H1 (cell line): Measurements from ENCODE around the gene P2RX6.

Source experiments
- EP300 ChIP-seq, 2 experiments: IDR thresholded peaks; 1 replicate in 1 of 2; 2 replicates in 1 of 2; pipeline ENCODE4 v1.6.1; 2011 to 2012; ENCODE audit warnings: low read depth in 2 of 2, low read length in 2 of 2, mild to moderate bottlenecking in 2 of 2, borderline replicate concordance in 1 of 2, inconsistent platforms in 1 of 2, moderate library complexity in 1 of 2
- EZH2 ChIP-seq: fragments of 200-600 bp; sonication (generic); IDR thresholded peaks from 2 replicates; pipeline ENCODE4 v1.7.1; 2012; ENCODE audit warnings: low read depth, mild to moderate bottlenecking, moderate library complexity, low read length, inconsistent platforms; ENCODE audit not compliant: severe bottlenecking
- MAX ChIP-seq: IDR thresholded peaks from 2 replicates; pipeline ENCODE4 v1.6.1; 2012; ENCODE audit warnings: inconsistent platforms
- TAF1 ChIP-seq: IDR thresholded peaks from 2 replicates; pipeline ENCODE4 v1.6.1; 2011; ENCODE audit warnings: mild to moderate bottlenecking, low read depth, low read length
- YY1 ChIP-seq: IDR thresholded peaks from 2 replicates; pipeline ENCODE4 v1.6.1; 2011; ENCODE audit warnings: low read depth, mild to moderate bottlenecking, low read length
- TF ChIP-seq, protein P1 (sequence below), 3 experiments: IDR thresholded peaks; 1 replicate in 2 of 3; 2 replicates in 1 of 3; pipeline versions ENCODE4 v1.5.1 to v1.6.1; 2011; ENCODE audit warnings: low read length in 3 of 3, mild to moderate bottlenecking in 3 of 3, inconsistent platforms in 2 of 3, low read depth in 1 of 3, moderate library complexity in 1 of 3; ENCODE audit not compliant: insufficient read depth in 1 of 3; ENCODE audit errors: control extremely low read depth in 1 of 3

GRCh38 chr22:20973634-20974286 is 41.2 kb upstream of the P2RX6 start:
- TF ChIP-seq TAF1 (no peak), EP300 (IDR thresholded peaks at IDR 0.05; ENCODE audit: borderline replicate concordance in 1 of 2, low read depth in 2 of 2, low read length in 2 of 2) (no peak), MAX (no peak), EZH2 (no peak), YY1 (no peak)
- TF ChIP-seq, protein P1, sequence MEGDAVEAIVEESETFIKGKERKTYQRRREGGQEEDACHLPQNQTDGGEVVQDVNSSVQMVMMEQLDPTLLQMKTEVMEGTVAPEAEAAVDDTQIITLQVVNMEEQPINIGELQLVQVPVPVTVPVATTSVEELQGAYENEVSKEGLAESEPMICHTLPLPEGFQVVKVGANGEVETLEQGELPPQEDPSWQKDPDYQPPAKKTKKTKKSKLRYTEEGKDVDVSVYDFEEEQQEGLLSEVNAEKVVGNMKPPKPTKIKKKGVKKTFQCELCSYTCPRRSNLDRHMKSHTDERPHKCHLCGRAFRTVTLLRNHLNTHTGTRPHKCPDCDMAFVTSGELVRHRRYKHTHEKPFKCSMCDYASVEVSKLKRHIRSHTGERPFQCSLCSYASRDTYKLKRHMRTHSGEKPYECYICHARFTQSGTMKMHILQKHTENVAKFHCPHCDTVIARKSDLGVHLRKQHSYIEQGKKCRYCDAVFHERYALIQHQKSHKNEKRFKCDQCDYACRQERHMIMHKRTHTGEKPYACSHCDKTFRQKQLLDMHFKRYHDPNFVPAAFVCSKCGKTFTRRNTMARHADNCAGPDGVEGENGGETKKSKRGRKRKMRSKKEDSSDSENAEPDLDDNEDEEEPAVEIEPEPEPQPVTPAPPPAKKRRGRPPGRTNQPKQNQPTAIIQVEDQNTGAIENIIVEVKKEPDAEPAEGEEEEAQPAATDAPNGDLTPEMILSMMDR (IDR thresholded peaks at IDR 0.05; ENCODE audit: control extremely low read depth in 1 of 3, insufficient read depth in 1 of 3, low read depth in 1 of 3, low read length in 3 of 3) = no peak
